Measurements from ENCODE around the gene SYT8. TPM values are rescaled to one million over a fixed set of nuclear protein-coding genes. Genes with fewer than 3 reads are reported as not detected.

Gene SYT8
- total RNA-seq, result not detected in 2 replicates

- TF ChIP-seq CTCF (IDR thresholded peaks at IDR 0.05), result no peak
- H3K27me3 Mint-ChIP-seq, result peaks cover 14% of the 10 kb centered on the region
- CTCF ChIA-PET, result interaction anchor here (1.5 to 9.6 kb wide), 5 partner anchors 47 to 315 kb away, joined by 3 to 252 read pairs (median 26); no protein-coding TSS in a partner anchor
- ATAC-seq (ENCODE audit: low read depth) (no peak), DNase-seq (no peak)
- H3K4me1 Mint-ChIP-seq, result peaks cover 18% of the 10 kb centered on the region
- no peak within 1 kb of the TSS for H3K27ac Mint-ChIP-seq
- no peaks in the 10 kb centered on the region for H3K9me3 Mint-ChIP-seq
- H3K36me3 Mint-ChIP-seq (ENCODE audit: low read depth), result no peaks in the 10 kb centered on the region
- intact Hi-C loops (cut with micrococcal nuclease), result no loop called here
- no peak within 1 kb of the TSS for H3K4me3 Mint-ChIP-seq
- POLR2A ChIA-PET, result no interaction called here
These were observed at the start of gene SYT8 for GRCh38 chr11:1834779-1835670. SYT8 (plus strand) TSS chr11:1834990; CDS start chr11:1835106, 116 bp downstream.

GRCh38 chr11:1785749-1786413, 48.9 kb upstream of the SYT8 start:
- POLR2A ChIA-PET, result interaction anchor here (0.6 kb wide), 2 partner anchors 9 to 12 kb away, joined by 10 to 13 read pairs; no protein-coding TSS in a partner anchor
- Mint-ChIP-seq H3K4me1 (peaks cover 9% of the 10 kb centered on the region), H3K9me3 (no peaks in the 10 kb centered on the region), H3K4me3 (no peak overlapping the region), H3K36me3 (ENCODE audit: low read depth) (no peaks in the 10 kb centered on the region), H3K27me3 (peaks cover 2% of the 10 kb centered on the region), H3K27ac (no peak overlapping the region)
- CTCF ChIA-PET, result no interaction called here
- DNase-seq, result no peak
- TF ChIP-seq CTCF (IDR thresholded peaks at IDR 0.05), result no peak
- intact Hi-C loops (cut with micrococcal nuclease), result no loop called here
- ATAC-seq (ENCODE audit: low read depth), result no peak

- TF ChIP-seq CTCF (IDR thresholded peaks at IDR 0.05), result no peak
- peaks cover 2% of the 10 kb centered on the region for H3K27me3 Mint-ChIP-seq
- no peak overlapping the region for H3K27ac Mint-ChIP-seq
- no peaks in the 10 kb centered on the region for H3K36me3 Mint-ChIP-seq (ENCODE audit: low read depth)
- POLR2A ChIA-PET, result no interaction called here
- ATAC-seq (ENCODE audit: low read depth) (no peak), DNase-seq (no peak)
- intact Hi-C loops (cut with micrococcal nuclease), result no loop called here
- H3K4me1 Mint-ChIP-seq, result peaks cover 3% of the 10 kb centered on the region
- H3K9me3 Mint-ChIP-seq, result no peaks in the 10 kb centered on the region
- no peak overlapping the region for H3K4me3 Mint-ChIP-seq
- CTCF ChIA-PET, result no interaction called here
These were observed 48.3 kb upstream of the SYT8 start for GRCh38 chr11:1786466-1786865.

GRCh38 chr11:1791912-1792311, 42.9 kb upstream of the SYT8 start:
- TF ChIP-seq CTCF (IDR thresholded peaks at IDR 0.05), result no peak
- CTCF ChIA-PET, result no interaction called here
- H3K27ac Mint-ChIP-seq, result no peak overlapping the region
- H3K9me3 Mint-ChIP-seq, result no peaks in the 10 kb centered on the region
- no peak overlapping the region for H3K4me3 Mint-ChIP-seq
- peaks cover 16% of the 10 kb centered on the region for H3K27me3 Mint-ChIP-seq
- intact Hi-C loops (cut with micrococcal nuclease), result no loop called here
- ATAC-seq (ENCODE audit: low read depth), result no peak
- no peaks in the 10 kb centered on the region for H3K36me3 Mint-ChIP-seq (ENCODE audit: low read depth)
- H3K4me1 Mint-ChIP-seq, result peaks cover 2% of the 10 kb centered on the region
- POLR2A ChIA-PET, result no interaction called here
- DNase-seq, result no peak

GRCh38 chr11:1792461-1792860, 42.3 kb upstream of the SYT8 start:
- H3K27ac Mint-ChIP-seq, result no peak overlapping the region
- H3K9me3 Mint-ChIP-seq, result no peaks in the 10 kb centered on the region
- ChIA-PET POLR2A (no interaction called here), CTCF (no interaction called here)
- peaks cover 2% of the 10 kb centered on the region for H3K4me1 Mint-ChIP-seq
- H3K36me3 Mint-ChIP-seq (ENCODE audit: low read depth), result no peaks in the 10 kb centered on the region
- peaks cover 19% of the 10 kb centered on the region for H3K27me3 Mint-ChIP-seq
- no peak overlapping the region for H3K4me3 Mint-ChIP-seq
- DNase-seq (no peak), ATAC-seq (ENCODE audit: low read depth) (no peak)
- intact Hi-C loops (cut with micrococcal nuclease), result no loop called here
- TF ChIP-seq CTCF (IDR thresholded peaks at IDR 0.05), result no peak
